ENCODE measurements around the gene GALT. TPM values are rescaled to one million over a fixed set of nuclear protein-coding genes. Genes with fewer than 3 reads are reported as not detected.
A peak's percentile ranks its signal among the peaks of the same experiment; 100 is the strongest.

The GALT gene
- total RNA-seq, 1 experiment from 2014 or later = 21.3 TPM

- Mint-ChIP-seq H3K4me1 (ENCODE audit: insufficient read depth, unreplicated experiment) (peaks cover 5% of the 10 kb centered on the region), H3K36me3 (ENCODE audit: insufficient read depth, unreplicated experiment) (peaks cover 6% of the 10 kb centered on the region), H3K27me3 (ENCODE audit: insufficient read depth, unreplicated experiment) (no peaks in the 10 kb centered on the region), H3K4me3 (ENCODE audit: unreplicated experiment) (no peak overlapping the region), H3K9me3 (ENCODE audit: unreplicated experiment) (no peaks in the 10 kb centered on the region), H3K27ac (ENCODE audit: low read depth, unreplicated experiment) (no peak overlapping the region)
- ChIA-PET POLR2A (interaction anchor here (0.6 to 0.7 kb wide), 2 partner anchors 37 to 559 kb away, joined by 3 to 4 read pairs; no protein-coding TSS in a partner anchor), CTCF (interaction anchor here (0.6 to 5.1 kb wide), 5 partner anchors 15 to 745 kb away, joined by 3 to 42 read pairs (median 10); no protein-coding TSS in a partner anchor)
- DNase-seq (ENCODE audit: unreplicated experiment) = no peak
- TF ChIP-seq CTCF (IDR thresholded peaks at IDR 0.05; ENCODE audit: unreplicated experiment) = no peak
- intact Hi-C loops (cut with micrococcal nuclease) = loop anchor here (10.0 kb wide), 1 partner anchor 353 kb away; no protein-coding TSS in a partner anchor
- no TSS peak for BruUV-seq (replicated peaks)
Measured at GRCh38 chr9:34607331-34607730, 39.1 kb upstream of the GALT start.

- peaks cover 14% of the 10 kb centered on the region for H3K4me1 Mint-ChIP-seq (ENCODE audit: insufficient read depth, unreplicated experiment)
- peak overlapping the region; percentile 91 for H3K4me3 Mint-ChIP-seq (ENCODE audit: unreplicated experiment)
- intact Hi-C loops (cut with micrococcal nuclease) = no loop called here
- DNase-seq (ENCODE audit: unreplicated experiment) = no peak
- TF ChIP-seq CTCF (IDR thresholded peaks at IDR 0.05; ENCODE audit: unreplicated experiment) = no peak
- ChIA-PET POLR2A (interaction anchor here (0.5 to 2.4 kb wide), 8 partner anchors 10 to 355 kb away, joined by 3 to 21 read pairs (median 4); partner anchors contain the start of genes DCTN3 and SIGMAR1), CTCF (interaction anchor here (0.6 to 8.8 kb wide), 7 partner anchors 11 to 246 kb away, joined by 3 to 113 read pairs (median 4); partner anchors contain the start of gene SIGMAR1)
- no peaks in the 10 kb centered on the region for H3K27me3 Mint-ChIP-seq (ENCODE audit: insufficient read depth, unreplicated experiment)
- no TSS peak for BruUV-seq (replicated peaks)
- peaks cover 12% of the 10 kb centered on the region for H3K36me3 Mint-ChIP-seq (ENCODE audit: insufficient read depth, unreplicated experiment)
- H3K27ac Mint-ChIP-seq (ENCODE audit: low read depth, unreplicated experiment) = peak overlapping the region; percentile 97
- H3K9me3 Mint-ChIP-seq (ENCODE audit: unreplicated experiment) = no peaks in the 10 kb centered on the region
Measured at GRCh38 chr9:34610434-34611206, 35.9 kb upstream of the GALT start.

DNA sequence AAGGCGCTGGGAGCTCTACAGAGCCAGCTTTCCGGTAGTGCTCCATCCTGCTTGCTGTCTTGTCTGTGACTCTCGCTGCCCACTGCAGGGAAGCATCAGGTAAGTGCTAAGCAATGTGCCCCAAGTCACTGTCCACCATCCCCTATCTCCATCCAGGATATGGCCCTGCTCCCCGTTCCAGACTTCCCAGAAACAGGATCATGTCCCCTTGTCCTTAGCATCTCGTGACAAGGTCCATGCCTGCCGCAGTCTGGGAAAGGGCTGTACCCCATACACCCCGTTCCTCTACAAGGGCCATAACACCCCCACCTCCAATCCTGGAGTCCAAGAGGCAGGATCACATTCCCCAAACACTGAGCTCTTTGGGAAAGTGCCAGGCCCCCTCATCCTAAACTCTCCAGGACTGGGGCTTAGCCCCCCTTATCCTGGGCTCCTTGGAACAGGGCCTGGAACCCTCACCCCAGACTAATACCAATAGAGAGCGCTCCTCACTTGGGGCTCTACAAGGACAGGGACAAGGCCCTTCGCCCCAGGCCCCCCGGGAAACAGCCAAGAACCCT is 35.1 kb upstream of the GALT start:
- BruUV-seq (replicated peaks) = TSS peak; percentile 61
- no peak for TF ChIP-seq CTCF (IDR thresholded peaks at IDR 0.05; ENCODE audit: unreplicated experiment)
- ChIA-PET CTCF (interaction anchor here (0.6 to 8.8 kb wide), 8 partner anchors 12 to 245 kb away, joined by 3 to 113 read pairs (median 4); partner anchors contain the start of gene SIGMAR1), POLR2A (interaction anchor here (0.5 to 2.4 kb wide), 8 partner anchors 9 to 355 kb away, joined by 3 to 21 read pairs (median 4); partner anchors contain the start of genes DCTN3 and SIGMAR1)
- peaks cover 14% of the 10 kb centered on the region for H3K4me1 Mint-ChIP-seq (ENCODE audit: insufficient read depth, unreplicated experiment)
- DNase-seq (ENCODE audit: unreplicated experiment) = no peak
- intact Hi-C loops (cut with micrococcal nuclease) = no loop called here
- no peaks in the 10 kb centered on the region for H3K9me3 Mint-ChIP-seq (ENCODE audit: unreplicated experiment)
- H3K27ac Mint-ChIP-seq (ENCODE audit: low read depth, unreplicated experiment) = peak overlapping the region; percentile 97
- H3K4me3 Mint-ChIP-seq (ENCODE audit: unreplicated experiment) = peak overlapping the region; percentile 91
- H3K27me3 Mint-ChIP-seq (ENCODE audit: insufficient read depth, unreplicated experiment) = no peaks in the 10 kb centered on the region
- peaks cover 17% of the 10 kb centered on the region for H3K36me3 Mint-ChIP-seq (ENCODE audit: insufficient read depth, unreplicated experiment)
